GM18508 (cell line): ENCODE results near the gene SUPT3H.
A peak's percentile ranks its signal among the peaks of the same experiment; 100 is the strongest.

Source experiments
- ATAC-seq: cut with Tn5 transposase; IDR thresholded peaks from one replicate; pipeline ENCODE4 v1.9.1; 2021; ENCODE audit warnings: moderate number of reproducible peaks; ENCODE audit not compliant: insufficient read depth, unreplicated experiment

The SUPT3H gene

DNA sequence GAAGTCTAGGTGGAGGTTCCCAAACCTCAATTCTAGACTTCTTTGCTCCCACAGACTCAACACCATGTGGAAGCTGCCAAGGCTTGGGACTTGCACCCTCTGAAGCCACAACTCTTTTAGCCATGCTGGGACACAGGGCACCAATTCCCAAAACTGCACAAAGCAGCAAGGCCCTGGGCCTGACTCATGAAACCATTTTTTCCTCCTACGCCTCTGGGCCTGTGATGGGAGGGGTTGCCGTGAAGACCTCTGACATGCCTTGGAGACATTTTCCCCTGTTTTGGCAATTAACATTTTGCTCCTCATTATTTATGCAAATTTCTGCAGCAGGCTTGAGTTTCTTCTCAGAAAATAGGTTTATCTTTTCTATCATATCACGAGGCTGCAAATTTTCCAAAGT lies 405.0 kb downstream of the SUPT3H start:
- ATAC-seq, result no peak

DNA sequence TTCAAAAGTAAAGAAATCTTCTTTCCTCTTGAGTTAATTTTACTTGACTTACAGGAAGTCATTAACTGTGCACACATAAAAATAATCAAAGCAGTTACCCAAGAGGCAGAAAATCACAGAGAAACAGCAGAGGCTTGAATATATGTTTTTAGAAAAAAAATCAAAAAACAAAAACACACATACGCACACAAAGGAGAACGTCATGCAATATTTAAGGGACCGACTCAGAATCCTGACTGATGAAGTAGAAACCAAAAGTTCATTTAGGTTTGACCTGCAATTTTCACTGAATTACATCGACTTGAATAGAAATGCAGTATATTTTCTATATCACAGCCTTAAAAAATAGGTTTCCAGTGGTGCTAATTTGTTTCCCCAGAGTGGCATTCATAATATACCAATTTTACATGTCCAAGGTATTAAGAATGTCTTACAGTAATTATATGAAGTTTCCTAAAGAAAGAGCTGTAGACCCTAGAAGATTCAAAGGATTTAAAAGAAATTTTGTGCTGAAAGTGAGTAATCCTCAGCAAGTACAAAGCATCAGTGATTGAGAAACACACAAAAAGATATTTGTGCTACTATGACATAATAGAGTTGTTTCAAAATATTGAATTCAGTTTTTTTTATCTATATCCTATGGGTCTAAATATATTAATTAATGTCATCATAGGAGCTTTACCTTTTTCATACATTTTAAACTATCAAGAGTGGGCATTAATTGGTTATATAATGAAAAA lies 408.1 kb downstream of the SUPT3H start:
- no peak for ATAC-seq

DNA sequence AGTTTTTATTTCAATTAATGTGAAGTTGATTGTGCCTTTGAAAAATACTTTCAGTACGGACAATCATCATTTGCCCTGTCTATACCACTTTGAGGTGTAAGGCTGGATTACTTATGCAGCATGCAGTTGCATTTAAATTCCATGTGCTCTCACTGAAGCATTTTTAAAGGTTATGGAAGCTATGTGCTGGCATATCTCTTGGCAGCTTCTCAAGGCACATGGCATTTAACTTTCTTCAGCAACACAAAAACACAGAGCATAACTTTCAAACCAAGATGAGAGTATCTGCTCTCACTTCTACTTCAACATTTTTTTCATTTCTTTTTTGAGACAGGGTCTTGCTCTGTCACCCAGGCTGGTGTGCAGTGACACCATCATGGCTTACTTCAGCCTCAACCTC lies 410.3 kb downstream of the SUPT3H start:
- ATAC-seq, result no peak

DNA sequence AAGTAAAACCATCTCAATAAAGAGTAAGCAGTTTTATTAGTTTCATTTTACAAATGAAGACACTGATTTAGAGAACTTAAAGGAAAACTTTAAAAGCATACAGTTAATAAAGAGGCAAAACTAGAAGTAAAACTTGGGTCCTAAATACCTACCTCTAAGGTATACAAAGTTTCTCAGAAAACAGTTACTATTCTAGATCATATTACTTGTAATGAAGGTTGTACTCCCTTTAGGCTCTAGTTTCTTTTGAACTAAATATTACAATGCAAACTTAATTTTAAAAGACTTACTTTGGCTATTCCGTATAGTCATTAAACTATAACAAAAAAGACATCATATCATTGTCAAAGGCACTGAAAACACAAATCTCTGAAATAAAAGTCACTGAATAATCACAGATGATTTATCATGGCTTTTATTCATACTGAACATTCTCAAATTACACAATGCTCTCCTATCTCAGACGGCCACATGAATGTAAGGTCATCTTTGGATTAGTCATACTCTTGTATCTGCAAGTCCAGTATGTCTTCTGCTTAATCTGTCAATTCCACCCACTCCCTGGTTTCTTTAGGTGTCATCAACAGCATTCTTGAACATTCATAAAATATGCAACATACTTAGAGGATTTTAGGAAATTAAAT lies 411.2 kb downstream of the SUPT3H start:
- no peak for ATAC-seq

DNA sequence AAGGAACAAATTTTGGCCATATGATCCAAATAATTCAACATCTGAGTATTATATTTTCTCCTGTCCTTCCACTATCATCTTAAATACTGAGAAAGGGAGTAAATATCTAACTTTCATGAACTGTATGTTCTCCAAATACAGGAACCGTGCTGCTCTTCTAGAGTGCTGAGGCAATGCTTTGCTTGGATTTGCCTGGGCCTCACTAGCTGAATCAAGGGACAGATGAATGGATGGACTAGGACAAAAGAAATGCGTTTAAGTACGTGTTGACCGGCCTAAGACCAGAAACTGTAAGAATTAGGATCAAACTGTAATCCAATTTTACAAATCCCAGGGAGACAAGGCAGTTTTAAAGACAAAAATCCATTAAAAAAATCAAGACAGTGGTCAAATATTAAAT lies 412.0 kb downstream of the SUPT3H start:
- no peak for ATAC-seq

DNA sequence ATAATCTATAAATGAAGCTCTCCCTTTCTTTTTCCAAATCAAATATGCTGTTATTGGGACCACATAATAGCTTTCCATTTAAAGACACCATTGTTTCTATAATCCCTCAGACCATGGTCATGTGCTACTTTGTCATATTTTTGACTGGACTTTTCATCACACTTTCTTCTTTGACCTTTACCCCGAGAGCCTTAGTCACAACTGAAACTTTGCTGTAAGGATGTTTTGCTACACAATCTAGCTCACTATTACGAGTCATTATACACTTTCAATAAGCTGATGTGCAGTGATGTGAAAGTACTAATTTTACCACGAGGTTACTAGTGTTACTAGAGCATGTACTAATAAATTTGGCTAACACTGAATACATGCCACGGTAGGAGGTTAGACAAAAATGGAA lies 416.8 kb downstream of the SUPT3H start:
- ATAC-seq, result peak; percentile 40

DNA sequence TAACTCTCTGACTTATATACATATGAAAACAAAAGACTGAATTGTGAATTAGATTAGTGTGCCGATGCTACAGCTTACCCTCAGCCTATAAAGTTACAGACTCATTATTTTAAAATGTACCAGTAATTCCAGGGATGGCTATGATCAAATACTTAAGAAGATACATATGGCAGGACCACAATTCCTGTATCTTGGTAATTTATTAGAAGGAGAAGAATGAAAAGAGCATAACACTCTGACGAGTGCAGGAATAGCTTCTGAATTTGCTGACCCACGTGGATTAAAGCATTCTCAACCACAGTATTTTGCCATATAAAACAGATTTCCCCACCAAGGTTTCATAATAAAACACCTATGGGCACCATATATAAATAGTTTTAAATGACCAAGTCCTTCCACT lies 418.1 kb downstream of the SUPT3H start:
- ATAC-seq, result no peak

DNA sequence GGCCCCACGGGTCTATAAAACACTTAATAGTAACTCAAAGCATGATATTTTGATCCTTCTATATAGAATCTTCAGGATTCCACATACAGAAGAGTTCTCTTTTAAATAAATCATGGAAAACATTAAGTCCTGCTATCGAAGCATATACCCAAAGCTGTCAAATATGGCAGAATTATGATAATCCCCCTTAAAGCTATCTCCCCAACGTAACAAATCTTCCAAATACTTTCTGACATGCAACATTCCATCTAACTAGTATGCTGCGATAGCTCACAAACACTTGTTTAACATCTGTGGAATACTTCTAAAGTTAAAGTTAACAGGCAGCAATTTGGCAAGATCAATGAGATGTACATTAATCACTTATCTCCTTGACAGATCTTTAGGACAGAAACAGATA lies 420.6 kb downstream of the SUPT3H start:
- ATAC-seq, result no peak

DNA sequence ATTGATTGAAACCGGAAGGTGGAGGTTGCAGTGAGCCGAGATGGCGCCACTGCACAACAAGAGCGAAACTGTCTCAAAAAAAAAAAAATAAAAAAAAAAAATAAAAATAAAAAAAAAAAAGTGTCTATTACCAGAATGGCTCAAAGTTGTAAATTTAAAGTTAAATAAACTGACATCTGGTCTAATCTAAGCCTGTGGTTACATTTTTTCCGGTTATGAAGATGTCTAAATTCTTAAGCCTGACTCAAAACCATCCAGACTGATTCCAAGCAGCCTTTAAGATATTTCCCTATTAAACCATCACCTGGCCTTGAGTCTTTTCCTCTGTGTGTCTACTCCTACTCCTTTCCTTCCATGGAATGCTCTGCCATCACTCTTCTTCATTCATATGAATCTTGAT lies 421.3 kb downstream of the SUPT3H start:
- no peak for ATAC-seq

DNA sequence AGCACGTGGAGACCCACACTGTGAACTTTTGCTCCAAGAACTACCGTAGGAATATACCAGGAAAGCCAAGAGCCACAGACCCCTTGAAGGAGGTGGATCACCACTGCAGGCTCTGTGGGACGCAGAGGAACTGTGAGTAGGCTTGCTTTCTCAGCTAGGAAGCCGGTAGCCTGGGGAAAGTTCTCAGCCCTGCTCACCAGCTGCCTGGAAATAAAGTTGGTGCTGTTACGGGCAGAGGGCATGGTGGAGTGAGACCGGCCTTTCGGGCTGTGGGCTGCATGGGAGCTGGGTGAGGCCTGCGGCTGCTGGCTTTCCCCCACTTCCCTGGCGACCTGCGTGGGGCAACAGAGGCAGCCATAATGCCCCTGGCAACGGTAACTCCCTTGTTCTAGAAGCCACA lies 422.6 kb downstream of the SUPT3H start:
- no peak for ATAC-seq

DNA sequence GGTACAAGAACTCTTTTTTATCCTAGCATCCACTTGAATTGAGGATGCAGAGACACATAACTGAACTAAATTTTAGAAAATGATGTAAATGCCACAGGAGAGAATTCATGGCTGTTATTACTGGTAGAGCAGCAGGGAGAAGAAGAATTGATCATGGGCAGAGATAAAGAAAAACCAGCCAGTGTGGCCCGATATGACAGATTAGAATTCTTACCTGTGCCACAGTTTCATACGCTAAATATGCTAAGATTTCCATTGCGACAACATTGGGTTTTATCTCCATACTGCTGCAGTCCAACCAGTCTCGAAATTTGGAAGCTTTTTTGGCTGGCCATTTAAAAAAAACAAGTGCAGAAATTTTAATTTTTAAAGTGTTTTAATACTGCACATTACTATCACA lies 423.5 kb downstream of the SUPT3H start:
- no peak for ATAC-seq

DNA sequence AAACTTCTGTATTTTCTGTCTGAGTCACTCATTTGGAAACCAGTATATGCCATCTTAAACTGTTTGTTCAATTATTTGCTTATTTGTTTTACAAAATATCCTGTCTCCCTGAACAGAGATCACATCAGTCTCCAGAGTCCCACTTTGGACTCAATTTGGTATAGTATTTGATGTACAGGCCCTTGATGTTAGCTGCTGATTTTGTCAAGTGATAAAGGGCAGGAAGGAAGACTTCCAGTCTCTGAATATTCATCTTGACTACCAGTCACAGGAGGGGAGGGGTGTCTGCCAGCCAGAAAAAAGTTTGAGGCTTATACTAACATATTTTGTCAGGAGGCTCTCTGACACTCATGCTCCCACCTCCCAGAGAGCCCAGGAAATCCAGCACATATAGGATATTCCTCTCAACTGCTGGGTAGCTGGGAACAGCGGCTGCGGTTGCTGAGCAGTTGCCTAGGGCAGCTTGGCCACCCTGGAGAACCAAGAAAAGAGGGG lies 426.4 kb downstream of the SUPT3H start:
- ATAC-seq, result no peak

DNA sequence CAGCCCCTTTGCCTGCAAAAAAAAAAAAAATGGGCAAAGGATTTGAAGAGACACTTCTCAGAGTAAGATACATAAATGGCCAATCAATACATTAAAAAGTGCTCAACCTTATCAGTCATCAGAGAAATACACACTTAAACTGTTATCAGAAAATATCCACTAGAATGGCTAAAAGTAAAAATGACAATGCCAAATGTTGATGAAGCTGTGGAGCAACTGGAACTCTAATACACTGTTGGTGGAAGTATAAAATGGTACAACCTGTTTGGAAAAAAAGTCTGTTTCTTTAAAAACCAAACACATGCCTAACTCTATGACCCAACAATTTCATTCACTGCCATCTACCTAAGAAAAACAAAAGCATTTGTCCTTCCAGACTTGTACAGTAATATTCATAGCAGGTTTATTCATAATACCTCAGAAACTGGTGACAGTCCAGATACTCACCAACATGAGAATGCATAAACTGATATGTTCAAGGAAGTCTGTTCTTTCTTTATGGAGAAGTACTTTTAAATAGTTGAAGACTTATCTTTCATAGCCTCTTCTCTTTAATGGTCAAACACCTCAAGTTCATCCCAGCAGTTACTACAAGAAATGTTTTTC lies 428.0 kb downstream of the SUPT3H start:
- ATAC-seq, result no peak

DNA sequence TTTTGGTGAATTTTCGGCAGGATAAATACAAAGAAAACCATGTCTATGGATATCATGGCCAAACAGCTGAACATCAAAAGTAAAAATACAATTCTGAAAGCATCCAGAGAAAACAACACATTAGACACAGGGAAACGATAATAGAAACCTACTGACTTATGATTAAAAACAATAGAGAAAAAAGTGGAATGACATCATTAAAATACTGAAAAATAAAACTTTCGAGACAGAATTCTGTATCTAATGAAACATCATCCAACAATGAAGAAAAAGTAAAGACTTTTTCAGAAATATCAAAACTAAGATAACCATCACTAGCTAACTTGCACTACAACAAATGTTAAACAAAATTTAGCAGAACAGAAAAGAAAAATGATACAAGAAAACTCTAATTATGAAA lies 434.2 kb downstream of the SUPT3H start:
- no peak for ATAC-seq

DNA sequence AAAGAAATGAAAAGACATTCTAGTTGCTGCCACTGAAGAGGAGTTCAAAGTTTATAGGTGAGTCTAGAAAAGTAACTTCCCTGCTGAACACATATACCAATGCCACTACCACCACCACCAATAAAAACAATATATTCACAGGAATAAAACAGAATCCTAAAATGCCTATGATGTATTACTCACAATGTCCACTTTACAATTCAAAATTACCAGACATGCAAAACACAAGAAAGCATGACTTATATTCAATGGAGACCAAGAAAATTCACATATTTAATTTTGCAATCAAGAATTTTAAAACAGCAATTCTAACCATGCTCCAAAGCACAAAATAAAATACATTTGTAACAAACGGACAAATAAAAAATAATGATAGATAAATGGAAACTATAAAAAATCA lies 434.9 kb downstream of the SUPT3H start:
- ATAC-seq, result no peak

DNA sequence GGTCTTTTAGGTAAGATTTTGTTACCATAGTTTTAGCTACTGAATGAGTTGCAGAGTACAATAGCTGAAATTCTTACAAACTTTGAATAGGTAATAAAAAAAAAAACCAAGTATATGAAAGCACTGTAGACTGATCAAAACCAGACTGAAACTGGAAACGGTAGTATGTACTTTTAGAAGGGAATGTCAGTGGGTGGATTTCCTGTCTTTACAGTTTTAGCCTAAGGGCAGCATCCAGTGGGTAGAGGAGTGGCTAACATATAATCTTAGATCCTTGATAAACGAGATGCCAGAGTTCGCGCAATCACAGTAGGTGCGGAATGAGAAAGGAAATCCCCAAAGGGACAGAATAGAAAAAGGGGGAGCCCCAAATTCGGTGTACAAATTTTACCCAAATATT lies 435.5 kb downstream of the SUPT3H start:
- no peak for ATAC-seq

DNA sequence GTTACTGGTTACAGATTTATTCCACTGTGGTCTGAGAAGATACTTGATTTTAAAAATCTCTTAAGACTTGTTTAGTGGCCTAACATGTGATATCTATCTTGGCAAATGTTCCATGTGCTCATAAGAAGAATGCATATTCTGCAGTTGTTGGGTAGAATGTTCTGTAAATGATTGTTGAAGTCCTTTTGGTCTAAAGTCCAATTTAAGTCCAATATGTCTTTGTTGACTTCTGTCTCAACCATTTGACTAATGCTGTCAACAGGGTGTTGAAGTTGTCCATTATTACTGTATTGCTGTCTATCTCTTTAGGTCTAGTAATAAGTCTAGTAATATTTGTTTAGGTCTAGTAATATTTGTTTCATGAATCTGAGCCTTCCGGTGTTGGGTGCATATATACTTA lies 437.4 kb downstream of the SUPT3H start:
- no peak for ATAC-seq

DNA sequence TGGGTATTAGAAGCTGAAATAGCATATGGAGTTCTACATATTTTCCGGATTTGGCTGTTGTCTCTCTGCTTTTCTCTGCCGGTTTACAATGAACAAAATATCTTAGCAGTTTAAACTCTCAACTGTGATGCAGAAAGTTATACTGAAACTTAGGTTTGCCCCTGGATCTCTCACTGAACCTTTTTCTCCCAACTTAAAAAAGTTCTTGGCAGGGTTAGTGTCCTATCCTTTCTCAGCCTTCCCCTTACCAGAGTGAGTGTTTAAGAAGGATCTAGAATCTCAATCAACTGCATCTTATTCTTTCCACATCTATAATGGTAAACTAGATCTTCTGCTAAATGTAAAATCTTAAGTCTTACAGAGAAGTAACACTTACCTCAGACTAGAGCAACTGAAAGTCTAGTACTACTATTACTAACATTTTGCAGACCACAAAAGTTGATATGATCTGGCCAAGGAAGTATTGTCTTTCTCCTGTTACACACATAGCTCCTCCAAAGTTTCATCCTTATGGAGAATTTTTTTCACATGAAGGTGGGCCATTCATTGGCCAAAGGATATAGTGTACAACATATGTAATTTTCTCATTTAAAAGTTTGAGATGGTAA lies 441.9 kb downstream of the SUPT3H start:
- no peak for ATAC-seq

DNA sequence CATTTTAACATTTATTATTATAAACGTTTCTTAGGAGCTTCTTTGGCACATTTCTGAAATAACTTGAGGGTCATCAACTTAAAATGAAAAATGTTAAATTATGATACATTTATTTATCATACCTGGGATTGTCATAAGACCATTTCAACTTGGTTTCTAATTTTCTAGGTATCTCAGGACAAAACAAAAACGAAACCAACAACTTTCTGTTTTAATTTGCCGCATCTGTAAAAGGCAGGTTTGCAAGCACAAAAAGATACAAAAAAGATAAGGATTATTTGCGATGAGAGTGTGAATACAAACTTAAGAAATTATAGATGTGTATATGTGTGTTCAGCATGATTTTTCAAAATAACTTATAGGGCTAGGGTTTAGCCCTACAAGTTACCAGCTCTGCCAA lies 444.6 kb downstream of the SUPT3H start:
- ATAC-seq, result no peak

DNA sequence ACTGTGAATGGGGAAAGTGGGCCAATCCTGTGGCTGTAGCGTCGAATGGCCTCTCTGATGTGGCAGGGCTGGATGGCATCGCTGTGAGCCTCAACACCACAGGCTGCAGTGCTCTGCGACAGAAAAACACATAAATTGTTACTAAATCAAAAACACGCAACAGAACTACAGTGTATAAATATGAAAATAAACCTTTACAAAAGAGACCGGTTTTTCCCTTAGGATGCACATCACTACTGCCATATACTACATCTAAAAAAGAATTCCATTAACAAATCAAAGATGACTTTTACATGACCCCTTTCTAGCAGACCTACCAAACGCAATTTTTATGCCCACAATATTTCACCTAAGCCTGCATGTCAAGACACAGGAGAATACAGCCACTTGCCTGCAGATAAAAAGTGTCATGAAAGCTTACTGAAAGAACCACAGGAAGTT lies 445.1 kb downstream of the SUPT3H start:
- no peak for ATAC-seq

DNA sequence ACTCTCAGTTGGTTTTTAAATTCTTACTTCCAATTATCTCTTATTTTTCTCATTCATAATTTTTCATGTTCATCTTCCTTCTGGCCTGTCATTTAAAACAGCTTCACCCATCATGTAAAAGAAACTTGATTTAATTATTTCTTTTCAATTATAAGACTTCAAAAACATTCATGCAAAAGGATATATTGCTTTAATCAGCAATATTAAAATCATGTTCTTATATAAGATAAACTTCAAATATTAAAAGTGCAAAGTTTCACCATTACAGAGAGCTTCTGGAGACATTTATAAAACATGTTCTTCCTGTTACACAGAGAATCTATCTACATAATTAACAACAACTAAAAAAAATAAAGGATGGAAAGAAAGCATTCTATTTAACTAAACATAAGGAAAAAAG lies 446.3 kb downstream of the SUPT3H start:
- no peak for ATAC-seq
